CD8-positive, alpha-beta memory T cell (primary cell): Measurements from ENCODE around the gene PLXNC1. TPM values are rescaled to one million over a fixed set of nuclear protein-coding genes. Genes with fewer than 3 reads are reported as not detected.

Source experiments
- CTCF ChIA-PET: fragments of 350-600 bp; sonication (Branson Sonifier 250); formaldehyde crosslinking; loops from one replicate; lab custom pipeline; 2021; ENCODE audit warnings: antibody characterized with exemption; lab: Charles Lee
- POLR2A ChIA-PET: fragments of 350-600 bp; sonication (Branson Sonifier 250); formaldehyde crosslinking; loops from one replicate; lab custom pipeline; 2021; ENCODE audit warnings: antibody characterized with exemption; lab: Charles Lee
- DNase-seq, 5 donors: peaks; one replicate each; pipeline versions ENCODE4 v3.0.0 to v3.0.0-alpha.2; 2020 to 2022; ENCODE audit warnings: mixed read lengths in 1 of 5
- H3K27ac ChIP-seq: one replicate; pipeline ENCODE4 v1.7.0; 2013; ENCODE audit warnings: low read depth, mild to moderate bottlenecking, low read length, moderate library complexity
- H3K27me3 ChIP-seq: 2 replicates; pipeline ENCODE4 v1.7.0; 2013; ENCODE audit warnings: low read length, mild to moderate bottlenecking; ENCODE audit not compliant: insufficient read depth, poor library complexity, severe bottlenecking
- H3K36me3 ChIP-seq: 2 replicates; pipeline ENCODE4 v1.7.0; 2013; ENCODE audit warnings: mild to moderate bottlenecking, low read length, moderate library complexity; ENCODE audit not compliant: insufficient read depth
- H3K4me1 ChIP-seq: 2 replicates; pipeline ENCODE4 v1.7.0; 2013; ENCODE audit warnings: mild to moderate bottlenecking, low read length, moderate library complexity; ENCODE audit not compliant: insufficient read depth
- H3K4me3 ChIP-seq: 2 replicates; pipeline ENCODE4 v1.7.0; 2013; ENCODE audit warnings: mild to moderate bottlenecking, low read length
- H3K9me3 ChIP-seq: 2 replicates; pipeline ENCODE4 v1.7.0; 2013; ENCODE audit warnings: mild to moderate bottlenecking, low read length
- H3K27ac Mint-ChIP-seq, 8 donors: one replicate each; pipeline ENCODE4 v1.8.0; 2020 to 2021; ENCODE audit warnings: mixed read lengths in 8 of 8, mild to moderate bottlenecking in 6 of 8, inconsistent platforms in 3 of 8, moderate library complexity in 3 of 8
- H3K27me3 Mint-ChIP-seq, 2 donors: one replicate each; pipeline ENCODE4 v1.8.0; 2020 to 2021; ENCODE audit warnings: mixed read lengths in 2 of 2, mild to moderate bottlenecking in 1 of 2, moderate library complexity in 1 of 2
- H3K36me3 Mint-ChIP-seq, 3 donors: one replicate each; pipeline ENCODE4 v1.8.0; 2020 to 2021; ENCODE audit warnings: mixed read lengths in 3 of 3, inconsistent platforms in 1 of 3, mild to moderate bottlenecking in 1 of 3
- H3K4me1 Mint-ChIP-seq, 3 donors: one replicate each; pipeline ENCODE4 v1.8.0; 2020 to 2021; ENCODE audit warnings: mixed read lengths in 3 of 3, inconsistent platforms in 1 of 3, mild to moderate bottlenecking in 1 of 3
- H3K4me3 Mint-ChIP-seq, 7 donors: one replicate each; pipeline ENCODE4 v1.8.0; 2020 to 2021; ENCODE audit warnings: mixed read lengths in 7 of 7, mild to moderate bottlenecking in 6 of 7, moderate library complexity in 4 of 7, inconsistent platforms in 2 of 7
- H3K9me3 Mint-ChIP-seq, 5 donors: one replicate each; pipeline ENCODE4 v1.8.0; 2020 to 2022; ENCODE audit warnings: mixed read lengths in 5 of 5, mild to moderate bottlenecking in 3 of 5, moderate library complexity in 2 of 5, inconsistent platforms in 1 of 5
- polyA plus RNA-seq: library from polyadenylated mRNA; unstranded; fragments of 300-500 nt; fragmentation: Illumina TruSeq; gene quantifications from one replicate; pipeline ENCODE4 v1.2.3, GENCODE V29; 2021
- total RNA-seq, 2 experiments: library from RNA; stranded (reverse); gene quantifications; one replicate each; pipeline ENCODE4 v1.2.3, GENCODE V29; 2021

Gene PLXNC1
- total and polyA plus RNA-seq, 3 experiments from 2014 or later, result 5.0 to 8.1 (median 5.6) TPM

GRCh38 chr12:94254270-94254669 lies 105.9 kb downstream of the PLXNC1 start:
- peak overlapping the region in 2 of 8 donors; percentile 57 to 59 for H3K27ac Mint-ChIP-seq
- H3K36me3 Mint-ChIP-seq, result peaks cover 14 to 52% (median 15%) of the 10 kb centered on the region in 3 donors

GRCh38 chr12:94255006-94255405 lies 106.6 kb downstream of the PLXNC1 start:
- H3K36me3 Mint-ChIP-seq, result peaks cover 10 to 50% (median 14%) of the 10 kb centered on the region in 3 donors
- POLR2A ChIA-PET, result no interaction called here

More at GRCh38 chr12:94254270-94254669, 105.9 kb downstream of the PLXNC1 start:
- Histone ChIP-seq H3K36me3 (peaks cover 6% of the 10 kb centered on the region), H3K9me3 (no peaks in the 10 kb centered on the region), H3K27me3 (no peaks in the 10 kb centered on the region), H3K4me1 (no peaks in the 10 kb centered on the region), H3K27ac (no peak overlapping the region), H3K4me3 (no peak overlapping the region)
- DNase-seq, result no peak
- Mint-ChIP-seq H3K27me3 (no peaks in the 10 kb centered on the region), H3K4me3 (no peak overlapping the region), H3K4me1 (no peaks in the 10 kb centered on the region), H3K9me3 (no peaks in the 10 kb centered on the region)
- CTCF ChIA-PET, result interaction anchor here (0.9 to 1.1 kb wide), 2 partner anchors 14 to 152 kb away, joined by 3 read pairs; no protein-coding TSS in a partner anchor
- POLR2A ChIA-PET, result no interaction called here

DNA sequence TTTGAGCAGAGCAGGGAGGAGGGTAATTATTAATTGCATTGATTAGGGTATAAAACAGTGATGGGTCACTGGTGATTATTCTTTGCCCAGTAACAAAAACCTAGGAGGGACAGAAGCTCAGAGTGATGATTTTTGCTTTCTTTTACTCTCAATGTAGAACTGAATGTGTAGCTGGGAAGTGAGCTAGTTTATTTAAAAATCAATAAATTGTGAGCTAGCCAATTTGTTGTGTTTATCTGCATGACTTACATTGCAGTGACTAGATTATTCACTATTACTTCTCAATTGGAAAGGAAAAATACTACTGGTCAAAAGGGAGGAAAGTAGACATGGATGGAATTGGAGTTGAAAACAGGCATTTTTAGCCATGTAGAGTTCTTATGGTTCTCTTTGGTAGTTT lies 107.1 kb downstream of the PLXNC1 start:
- Histone ChIP-seq H3K36me3 (peaks cover 6% of the 10 kb centered on the region), H3K27ac (no peak overlapping the region), H3K4me3 (no peak overlapping the region), H3K4me1 (no peaks in the 10 kb centered on the region), H3K9me3 (no peaks in the 10 kb centered on the region), H3K27me3 (no peaks in the 10 kb centered on the region)
- DNase-seq, result no peak
- Mint-ChIP-seq H3K36me3 (peaks cover 10 to 47% (median 13%) of the 10 kb centered on the region in 3 donors), H3K4me3 (no peak overlapping the region), H3K27ac (no peak overlapping the region), H3K27me3 (no peaks in the 10 kb centered on the region), H3K9me3 (no peaks in the 10 kb centered on the region), H3K4me1 (no peaks in the 10 kb centered on the region)
- ChIA-PET CTCF (no interaction called here), POLR2A (no interaction called here)

More at GRCh38 chr12:94255006-94255405, 106.6 kb downstream of the PLXNC1 start:
- no peak overlapping the region for H3K4me3 Mint-ChIP-seq
- Histone ChIP-seq H3K27ac (no peak overlapping the region), H3K4me3 (no peak overlapping the region), H3K4me1 (no peaks in the 10 kb centered on the region), H3K9me3 (no peaks in the 10 kb centered on the region), H3K36me3 (peaks cover 6% of the 10 kb centered on the region), H3K27me3 (no peaks in the 10 kb centered on the region)
- no peak overlapping the region for H3K27ac Mint-ChIP-seq
- no peak for DNase-seq
- H3K9me3 Mint-ChIP-seq, result no peaks in the 10 kb centered on the region
- CTCF ChIA-PET, result interaction anchor here (0.9 to 1.1 kb wide), 2 partner anchors 13 to 153 kb away, joined by 3 read pairs; no protein-coding TSS in a partner anchor
- no peaks in the 10 kb centered on the region for H3K27me3 Mint-ChIP-seq
- no peaks in the 10 kb centered on the region for H3K4me1 Mint-ChIP-seq

DNA sequence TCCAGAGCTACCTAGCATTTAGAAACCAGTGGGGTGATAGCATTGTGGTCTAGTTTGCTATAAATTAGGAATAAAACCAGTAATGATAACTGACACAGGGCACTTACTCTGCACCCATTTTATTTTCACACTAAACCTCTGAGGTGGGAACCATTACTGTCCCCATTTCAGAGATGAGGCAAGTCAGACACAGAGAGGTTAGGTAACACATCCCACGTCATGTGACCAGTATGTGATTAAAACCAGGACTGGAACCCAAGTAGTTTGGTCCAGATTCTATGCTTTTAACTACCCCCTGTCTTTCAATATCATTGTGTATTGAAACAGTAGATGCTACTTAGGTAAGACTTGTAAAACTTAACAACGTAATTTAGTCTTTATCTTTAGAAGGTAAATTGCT lies 110.2 kb downstream of the PLXNC1 start:
- Histone ChIP-seq H3K27ac (no peak overlapping the region), H3K27me3 (no peaks in the 10 kb centered on the region), H3K4me1 (peaks cover 19% of the 10 kb centered on the region), H3K9me3 (no peaks in the 10 kb centered on the region), H3K4me3 (no peak overlapping the region), H3K36me3 (peaks cover 6% of the 10 kb centered on the region)
- peak overlapping the region in 1 of 8 donors; percentile 15 for H3K27ac Mint-ChIP-seq
- ChIA-PET POLR2A (no interaction called here), CTCF (no interaction called here)
- no peak overlapping the region for H3K4me3 Mint-ChIP-seq
- peaks cover 5 to 40% (median 8%) of the 10 kb centered on the region in 3 donors for H3K36me3 Mint-ChIP-seq
- DNase-seq, result no peak
- no peaks in the 10 kb centered on the region for H3K9me3 Mint-ChIP-seq
- peaks cover 0 to 7% of the 10 kb centered on the region in 2 donors for H3K27me3 Mint-ChIP-seq
- peaks cover 19 to 25% (median 20%) of the 10 kb centered on the region in 3 donors for H3K4me1 Mint-ChIP-seq

DNA sequence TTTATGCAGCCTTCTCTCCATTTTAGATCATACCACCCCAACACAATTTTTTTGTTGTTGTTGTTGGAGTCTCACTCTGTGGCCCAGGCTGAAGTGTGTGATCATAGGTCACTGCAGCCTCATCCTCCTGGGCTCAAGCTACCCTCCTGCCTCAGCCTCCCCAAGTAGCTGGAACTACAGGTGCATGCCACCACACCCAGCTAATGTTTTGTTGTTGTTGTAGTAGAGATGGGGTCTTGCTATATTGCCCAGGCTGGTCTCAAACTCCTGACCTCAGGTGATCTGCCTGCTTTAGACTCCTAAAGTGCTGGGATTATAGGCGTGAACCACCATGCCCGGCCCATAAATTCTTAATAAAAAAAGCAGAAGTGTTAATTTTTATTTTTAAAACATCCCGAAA lies 111.6 kb downstream of the PLXNC1 start:
- Mint-ChIP-seq H3K9me3 (no peaks in the 10 kb centered on the region), H3K27me3 (peaks cover 0 to 7% of the 10 kb centered on the region in 2 donors), H3K4me1 (peaks cover 25 to 34% (median 27%) of the 10 kb centered on the region in 3 donors), H3K27ac (no peak overlapping the region), H3K36me3 (peaks cover 5 to 36% (median 9%) of the 10 kb centered on the region in 3 donors), H3K4me3 (peak overlapping the region in 1 of 7 donors; percentile 56)
- no peaks in the 10 kb centered on the region for H3K27me3 ChIP-seq
- ChIA-PET POLR2A (no interaction called here), CTCF (interaction anchor here (0.6 to 1.0 kb wide), 2 partner anchors 18 to 111 kb away, joined by 3 to 4 read pairs; no protein-coding TSS in a partner anchor)
- peaks cover 24% of the 10 kb centered on the region for H3K4me1 ChIP-seq
- no peak for DNase-seq
- H3K4me3 ChIP-seq, result no peak overlapping the region
- no peaks in the 10 kb centered on the region for H3K9me3 ChIP-seq
- H3K27ac ChIP-seq, result no peak overlapping the region
- peaks cover 6% of the 10 kb centered on the region for H3K36me3 ChIP-seq

GRCh38 chr12:94260717-94261116 lies 112.3 kb downstream of the PLXNC1 start:
- no peaks in the 10 kb centered on the region for H3K9me3 Mint-ChIP-seq
- Histone ChIP-seq H3K4me3 (no peak overlapping the region), H3K9me3 (no peaks in the 10 kb centered on the region), H3K27me3 (no peaks in the 10 kb centered on the region), H3K4me1 (peaks cover 24% of the 10 kb centered on the region), H3K27ac (no peak overlapping the region), H3K36me3 (peaks cover 5% of the 10 kb centered on the region)
- CTCF ChIA-PET, result interaction anchor here (0.6 to 1.0 kb wide), 2 partner anchors 17 to 112 kb away, joined by 3 to 4 read pairs; no protein-coding TSS in a partner anchor
- H3K4me1 Mint-ChIP-seq, result peaks cover 25 to 34% (median 34%) of the 10 kb centered on the region in 3 donors
- H3K27ac Mint-ChIP-seq, result peak overlapping the region in 6 of 8 donors; percentile 17 to 99 (median 48)
- POLR2A ChIA-PET, result no interaction called here
- peaks cover 0 to 7% of the 10 kb centered on the region in 2 donors for H3K27me3 Mint-ChIP-seq
- no peak for DNase-seq
- H3K4me3 Mint-ChIP-seq, result peak overlapping the region in 1 of 7 donors; percentile 48
- H3K36me3 Mint-ChIP-seq, result peaks cover 10 to 36% (median 15%) of the 10 kb centered on the region in 3 donors

- no peak overlapping the region for H3K27ac ChIP-seq
- no peak overlapping the region for H3K4me3 ChIP-seq
- Mint-ChIP-seq H3K4me1 (peaks cover 28 to 38% (median 38%) of the 10 kb centered on the region in 3 donors), H3K36me3 (peaks cover 10 to 36% (median 16%) of the 10 kb centered on the region in 3 donors), H3K27me3 (peaks cover 0 to 7% of the 10 kb centered on the region in 2 donors), H3K27ac (peak overlapping the region in 7 of 8 donors; percentile 40 to 100 (median 63)), H3K4me3 (peak overlapping the region in 3 of 7 donors; percentile 19 to 48 (median 37)), H3K9me3 (no peaks in the 10 kb centered on the region)
- H3K4me1 ChIP-seq, result peaks cover 24% of the 10 kb centered on the region
- CTCF ChIA-PET, result no interaction called here
- no peaks in the 10 kb centered on the region for H3K9me3 ChIP-seq
- POLR2A ChIA-PET, result no interaction called here
- no peaks in the 10 kb centered on the region for H3K27me3 ChIP-seq
- peaks cover 1% of the 10 kb centered on the region for H3K36me3 ChIP-seq
- DNase-seq, result no peak
Observed at GRCh38 chr12:94261119-94261518, 112.7 kb downstream of the PLXNC1 start.

GRCh38 chr12:94261786-94262185 lies 113.4 kb downstream of the PLXNC1 start:
- Mint-ChIP-seq H3K27ac (peak overlapping the region; percentile 98 to 100 (median 99)), H3K4me3 (peak overlapping the region; percentile 96 to 99 (median 97)), H3K9me3 (no peaks in the 10 kb centered on the region), H3K36me3 (peaks cover 10 to 38% (median 17%) of the 10 kb centered on the region in 3 donors), H3K27me3 (peaks cover 0 to 7% of the 10 kb centered on the region in 2 donors), H3K4me1 (peaks cover 29 to 41% (median 39%) of the 10 kb centered on the region in 3 donors)
- POLR2A ChIA-PET, result interaction anchor here (0.7 to 2.3 kb wide), 3 partner anchors 54 to 113 kb away, joined by 4 to 20 read pairs (median 10); partner anchors contain the start of gene PLXNC1
- no peaks in the 10 kb centered on the region for H3K27me3 ChIP-seq
- peak overlapping the region; percentile 70 for H3K4me3 ChIP-seq
- no peaks in the 10 kb centered on the region for H3K9me3 ChIP-seq
- no peaks in the 10 kb centered on the region for H3K36me3 ChIP-seq
- no peak overlapping the region for H3K27ac ChIP-seq
- H3K4me1 ChIP-seq, result peaks cover 24% of the 10 kb centered on the region
- no peak for DNase-seq
- CTCF ChIA-PET, result interaction anchor here (1.4 to 2.0 kb wide), 5 partner anchors 20 to 160 kb away, joined by 4 to 10 read pairs (median 5); partner anchors contain the start of gene PLXNC1
